Fibroblast of lung (primary cell): Measurements from ENCODE around the gene VPS4A. TPM values are rescaled to one million over a fixed set of nuclear protein-coding genes. Genes with fewer than 3 reads are reported as not detected.

ENCODE experiments used
- DNase-seq, 2 donors: peaks; one replicate each; pipeline versions ENCODE4 v3.0.0 to v3.0.0-alpha.2; 2010; ENCODE audit warnings: low read depth in 2 of 2
- H2AFZ ChIP-seq: 2 replicates; pipeline ENCODE4 v1.5.1; 2012; ENCODE audit warnings: low read length, control low read depth, inconsistent platforms
- H3K27ac ChIP-seq: 2 replicates; pipeline ENCODE4 v1.5.1; 2011; ENCODE audit warnings: low read length, control low read depth; ENCODE audit not compliant: insufficient read depth
- H3K27me3 ChIP-seq: 2 replicates; pipeline ENCODE4 v1.5.1; 2011; ENCODE audit warnings: mild to moderate bottlenecking, low read length; ENCODE audit not compliant: control insufficient read depth, insufficient read depth
- H3K36me3 ChIP-seq: 2 replicates; pipeline ENCODE4 v1.5.1; 2011; ENCODE audit warnings: low read length; ENCODE audit not compliant: control insufficient read depth, insufficient read depth
- H3K4me1 ChIP-seq: 2 replicates; pipeline ENCODE4 v1.5.1; 2011; ENCODE audit warnings: low read length; ENCODE audit not compliant: control insufficient read depth, insufficient read depth; ENCODE audit errors: extremely low read depth
- H3K4me2 ChIP-seq: 2 replicates; pipeline ENCODE4 v1.5.1; 2011; ENCODE audit warnings: low read length, control low read depth; ENCODE audit not compliant: insufficient read depth; ENCODE audit errors: extremely low read depth
- H3K4me3 ChIP-seq, 4 experiments: fragments of 200-600 bp in 1 of 4; sonication (generic) in 1 of 4; replicated peaks in 1 of 4; 2 replicates each; pipeline ENCODE4 v1.5.1; 2011 to 2016; ENCODE audit warnings: low read length in 4 of 4, low read depth in 3 of 4, mild to moderate bottlenecking in 3 of 4, control low read depth in 2 of 4, inconsistent platforms in 1 of 4, mixed read lengths in 1 of 4; ENCODE audit not compliant: insufficient read depth in 1 of 4; ENCODE audit errors: control extremely low read depth in 1 of 4
- H3K79me2 ChIP-seq: 2 replicates; pipeline ENCODE4 v1.5.1; 2012; ENCODE audit warnings: mild to moderate bottlenecking, low read length, inconsistent platforms; ENCODE audit not compliant: control insufficient read depth, insufficient read depth
- H3K9ac ChIP-seq: 2 replicates; pipeline ENCODE4 v1.5.1; 2011; ENCODE audit warnings: mild to moderate bottlenecking, low read length, control low read depth; ENCODE audit not compliant: insufficient read depth
- H3K9me3 ChIP-seq: 2 replicates; pipeline ENCODE4 v1.5.1; 2012; ENCODE audit warnings: low read depth, low read length; ENCODE audit not compliant: control insufficient read depth, insufficient read depth
- H4K20me1 ChIP-seq: 2 replicates; pipeline ENCODE4 v1.5.1; 2011; ENCODE audit warnings: low read length; ENCODE audit not compliant: control insufficient read depth, insufficient read depth; ENCODE audit errors: extremely low read depth
- CTCF ChIP-seq, 2 donors: IDR thresholded peaks in 1 of 2; conservative IDR thresholded peaks in 1 of 2; 1 replicate in 1 of 2; 2 replicates in 1 of 2; pipeline ENCODE4 v1.5.1; 2011 to 2012; ENCODE audit warnings: low read length in 2 of 2, control low read depth in 1 of 2, inconsistent platforms in 1 of 2, low read depth in 1 of 2, mild to moderate bottlenecking in 1 of 2
- EZH2 ChIP-seq: IDR thresholded peaks from 2 replicates; pipeline ENCODE4 v1.5.1; 2012; ENCODE audit warnings: low read length, control low read depth, mild to moderate bottlenecking; ENCODE audit errors: missing control alignments
- polyA plus RNA-seq, 2 donors: library from polyadenylated mRNA; depleted of rRNA in 1 of 2; stranded (reverse) in 1 of 2; unstranded in 1 of 2; fragments of >200 nt; gene quantifications; 2 replicates each; pipeline ENCODE4 v1.2.1, GENCODE V29; 2011 to 2012; ENCODE audit warnings: missing spikeins in 1 of 2
- total RNA-seq: library from RNA; depleted of rRNA; stranded (reverse); fragments of >200 nt; gene quantifications from 2 replicates; pipeline ENCODE4 v1.2.1, GENCODE V29; 2014

VPS4A gene
- total and polyA plus RNA-seq, 2 donors (not counting 1 experiment from before 2014, with no cell fraction given) = 14.5 to 39.8 TPM

DNA sequence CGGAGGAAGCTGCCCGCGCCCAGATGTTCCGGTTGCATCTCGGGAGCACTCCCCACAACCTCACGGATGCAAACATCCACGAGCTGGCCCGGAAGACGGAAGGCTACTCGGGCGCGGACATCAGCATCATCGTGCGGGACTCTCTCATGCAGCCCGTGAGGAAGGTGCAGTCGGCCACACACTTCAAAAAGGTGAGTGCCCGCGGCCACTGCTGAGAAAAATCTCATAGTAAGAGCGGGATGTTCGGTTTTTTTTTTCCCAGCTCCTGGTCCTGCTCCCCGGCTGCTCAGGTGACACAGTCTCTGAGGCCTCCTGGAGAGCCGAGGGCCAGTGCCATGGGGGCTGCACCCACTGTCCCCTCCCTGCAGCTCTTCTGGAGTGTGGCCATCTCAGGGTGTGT, 9.9 kb downstream of the VPS4A start:
- H3K79me2 ChIP-seq = peaks cover 27% of the 10 kb centered on the region
- no peaks in the 10 kb centered on the region for H4K20me1 ChIP-seq

GRCh38 chr16:69322343-69322742, 11.2 kb downstream of the VPS4A start:
- Histone ChIP-seq H2AFZ (no peak overlapping the region), H3K4me3 (no peak overlapping the region), H3K4me1 (no peaks in the 10 kb centered on the region), H3K27me3 (no peaks in the 10 kb centered on the region), H3K9ac (no peak overlapping the region), H3K27ac (no peak overlapping the region), H3K79me2 (peaks cover 34% of the 10 kb centered on the region), H3K4me2 (no peak overlapping the region), H3K9me3 (no peaks in the 10 kb centered on the region), H3K36me3 (peaks cover 50% of the 10 kb centered on the region), H4K20me1 (no peaks in the 10 kb centered on the region)
- TF ChIP-seq EZH2 = no peak
- TF ChIP-seq CTCF (conservative IDR thresholded peaks at IDR 0.05 in 1 of 2, IDR thresholded peaks at IDR 0.05 in 1 of 2; ENCODE audit: low read depth in 1 of 2, low read length in 2 of 2) = no peak
- no peak for DNase-seq

More for the DNA sequence above, 9.9 kb downstream of the VPS4A start:
- H3K4me2 ChIP-seq = no peak overlapping the region
- H3K4me3 ChIP-seq = no peak overlapping the region
- no peaks in the 10 kb centered on the region for H3K9me3 ChIP-seq
- no peak for DNase-seq
- H3K36me3 ChIP-seq = peaks cover 53% of the 10 kb centered on the region
- no peaks in the 10 kb centered on the region for H3K27me3 ChIP-seq
- TF ChIP-seq CTCF (conservative IDR thresholded peaks at IDR 0.05 in 1 of 2, IDR thresholded peaks at IDR 0.05 in 1 of 2; ENCODE audit: low read depth in 1 of 2, low read length in 2 of 2) = no peak
- no peak for TF ChIP-seq EZH2
- H3K4me1 ChIP-seq = no peaks in the 10 kb centered on the region
- no peak overlapping the region for H3K9ac ChIP-seq
- H3K27ac ChIP-seq = no peak overlapping the region
- H2AFZ ChIP-seq = no peak overlapping the region

DNA sequence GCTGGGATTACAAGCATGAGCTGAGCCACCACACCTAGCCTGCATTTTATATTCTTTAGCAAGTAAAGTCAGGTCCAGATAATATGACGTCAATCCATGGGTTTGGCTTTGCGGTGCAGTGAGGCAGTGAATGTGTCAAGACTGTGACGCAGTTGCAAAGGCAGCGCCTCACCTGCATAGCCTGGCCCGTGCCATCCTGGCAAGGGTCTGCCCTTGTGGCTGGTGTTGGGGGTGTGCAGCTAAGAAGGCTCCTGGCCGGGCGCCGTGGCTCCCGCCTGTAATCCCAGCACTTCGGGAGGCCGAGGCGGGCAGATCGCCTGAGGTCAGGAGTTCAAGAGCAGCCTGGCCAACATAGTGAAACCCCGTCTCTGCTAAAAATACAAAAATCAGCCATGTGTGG, 12.3 kb downstream of the VPS4A start:
- H3K36me3 ChIP-seq = peaks cover 46% of the 10 kb centered on the region
- TF ChIP-seq CTCF (conservative IDR thresholded peaks at IDR 0.05 in 1 of 2, IDR thresholded peaks at IDR 0.05 in 1 of 2; ENCODE audit: low read depth in 1 of 2, low read length in 2 of 2) (no peak), EZH2 (no peak)
- H2AFZ ChIP-seq = no peak overlapping the region
- H3K9ac ChIP-seq = no peak overlapping the region
- H3K27ac ChIP-seq = no peak overlapping the region
- H3K9me3 ChIP-seq = no peaks in the 10 kb centered on the region
- peaks cover 3% of the 10 kb centered on the region for H3K4me1 ChIP-seq
- no peak overlapping the region for H3K4me3 ChIP-seq
- no peaks in the 10 kb centered on the region for H4K20me1 ChIP-seq
- no peaks in the 10 kb centered on the region for H3K27me3 ChIP-seq
- no peak for DNase-seq
- H3K4me2 ChIP-seq = no peak overlapping the region
- peaks cover 42% of the 10 kb centered on the region for H3K79me2 ChIP-seq
